Bone marrow (tissue), 2 donors: ENCODE measurements around the gene ARHGEF37.

Experiments
- DNase-seq, 2 donors: peaks; one replicate each; lab custom pipeline; 2025; lab: John Stamatoyannopoulos, UW

ARHGEF37 gene

DNA sequence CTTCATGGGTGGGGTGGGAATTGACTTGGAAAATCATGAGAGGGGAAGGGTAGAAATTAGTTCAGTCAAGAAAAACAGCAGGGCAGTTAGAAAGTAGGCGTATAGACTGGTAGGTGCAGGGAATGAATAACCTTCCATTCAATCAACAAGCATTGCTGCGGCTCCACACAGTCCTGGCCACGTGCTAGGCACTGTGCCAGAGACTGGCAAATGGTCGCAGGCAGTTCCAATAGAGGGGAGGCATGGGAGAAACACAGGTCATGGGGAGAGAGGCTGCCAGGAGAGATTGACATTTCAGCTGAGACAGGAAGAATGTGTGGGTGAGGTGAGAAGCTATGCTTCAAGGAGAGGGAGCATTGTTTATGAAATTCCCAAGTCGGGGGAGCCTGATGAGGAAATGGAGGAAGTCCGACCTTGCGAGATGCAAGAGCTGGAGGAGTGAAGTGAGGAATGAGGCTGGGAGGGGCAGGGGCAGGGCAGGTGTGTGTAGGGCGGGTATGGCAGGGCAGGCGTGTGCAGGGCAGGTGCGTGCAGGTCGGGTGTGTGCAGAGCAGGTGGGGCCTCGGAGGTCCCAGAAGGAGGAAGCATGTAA lies 94.4 kb downstream of the ARHGEF37 start:
- DNase-seq: no peak

DNA sequence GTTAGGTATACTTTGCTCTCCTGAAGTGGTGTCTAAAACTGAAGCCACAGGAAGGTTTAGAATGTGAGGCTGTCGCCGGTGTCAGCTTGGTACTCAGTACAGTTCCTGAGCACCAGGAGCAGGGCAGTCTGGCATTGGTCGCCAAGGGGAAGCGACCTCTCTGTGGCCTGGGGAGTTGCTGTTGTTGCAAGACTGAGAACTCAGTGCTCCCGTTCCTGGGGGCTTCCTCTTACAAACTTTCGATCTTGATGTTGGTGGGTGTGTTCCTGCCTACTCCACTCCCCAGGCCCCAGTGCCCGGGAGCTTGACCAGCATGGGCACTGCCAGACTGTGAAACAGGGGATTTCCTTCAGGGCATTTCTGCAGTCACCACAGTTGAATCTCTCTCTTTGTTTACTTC lies 96.4 kb downstream of the ARHGEF37 start:
- no peak for DNase-seq

DNA sequence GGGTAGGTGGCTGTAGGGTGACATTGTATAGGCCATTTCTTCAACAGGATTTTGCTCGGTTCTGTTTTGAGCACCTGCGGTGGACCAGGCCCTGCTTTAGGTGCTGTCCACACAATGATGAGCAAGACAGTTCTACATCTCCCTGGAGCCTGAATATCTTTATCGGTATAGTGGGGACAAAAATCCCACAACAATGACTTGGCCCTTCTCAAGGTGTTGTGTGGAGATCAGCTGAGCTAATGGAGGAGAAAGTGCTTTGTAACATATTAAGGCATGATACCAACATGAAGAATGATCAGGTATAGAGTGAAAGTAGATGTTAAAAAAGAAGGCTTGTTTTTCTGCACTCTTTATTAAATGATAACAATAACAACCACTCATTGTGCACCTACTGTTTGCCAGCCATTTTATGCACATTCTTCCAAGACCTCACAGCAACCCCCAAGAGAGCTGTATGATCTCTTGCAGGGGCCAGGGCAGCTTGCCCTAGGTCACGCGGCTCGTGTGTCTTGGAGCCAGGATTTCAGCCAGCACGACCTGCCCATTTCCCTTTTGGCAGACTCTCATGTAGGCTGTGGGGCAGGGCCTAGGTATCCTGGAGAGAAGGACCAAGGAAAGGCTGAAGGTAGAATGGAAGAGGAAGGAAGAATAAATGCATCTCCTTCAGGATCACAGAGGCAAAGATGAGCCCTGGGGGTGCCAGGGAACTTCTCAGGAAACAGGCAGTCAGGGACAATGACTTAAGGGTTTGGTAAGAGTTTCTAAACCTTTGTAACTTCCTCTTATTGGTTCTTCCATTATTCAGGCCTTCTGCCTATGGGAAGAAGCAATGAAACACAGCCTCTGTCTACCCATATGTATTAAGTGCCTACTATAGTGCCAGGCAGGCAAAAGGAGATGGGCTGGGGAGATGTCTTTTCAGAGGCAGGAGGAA lies 98.8 kb downstream of the ARHGEF37 start:
- no peak for DNase-seq

DNA sequence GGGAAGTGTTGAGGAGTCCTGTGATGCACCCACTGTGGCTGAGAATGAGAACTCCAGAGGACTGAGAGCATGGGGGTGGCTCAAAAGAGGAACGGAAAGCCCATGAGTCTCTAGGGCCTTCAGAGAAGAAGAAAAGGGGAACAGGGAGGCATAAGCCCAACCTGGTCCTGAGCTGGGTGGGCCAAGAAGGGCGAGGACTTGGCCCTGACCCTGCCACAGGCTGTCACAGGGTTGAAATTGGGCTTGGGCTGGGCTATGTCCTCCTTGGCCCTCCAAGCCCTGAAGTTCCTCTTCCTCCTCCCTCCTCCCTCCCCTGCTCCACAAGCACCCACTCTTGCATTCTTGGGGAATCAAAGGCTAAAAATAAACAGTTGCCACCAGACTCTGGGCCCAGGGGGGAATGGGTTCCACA lies 99.5 kb downstream of the ARHGEF37 start:
- peak; percentile 46 to 64 for DNase-seq

DNA sequence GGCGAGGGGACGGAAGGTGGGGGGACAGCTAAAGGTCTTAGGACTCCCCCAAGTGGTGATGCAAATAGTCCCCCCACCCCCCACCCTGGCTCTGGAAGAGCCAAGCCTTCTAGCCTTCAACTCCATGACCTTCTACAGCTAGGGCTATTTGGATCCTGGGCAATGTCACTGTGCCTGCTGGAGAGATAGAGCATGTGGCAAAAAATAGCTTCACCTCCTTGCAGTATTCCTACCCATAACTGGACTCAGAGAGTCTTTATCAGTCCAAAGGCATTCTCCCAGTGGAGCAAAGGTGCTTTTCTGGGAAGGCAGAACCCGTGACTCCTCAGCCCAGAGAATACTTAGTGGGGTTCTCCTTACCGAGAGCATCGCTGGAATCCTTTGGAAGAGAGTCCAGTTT lies 100.0 kb downstream of the ARHGEF37 start:
- no peak for DNase-seq

DNA sequence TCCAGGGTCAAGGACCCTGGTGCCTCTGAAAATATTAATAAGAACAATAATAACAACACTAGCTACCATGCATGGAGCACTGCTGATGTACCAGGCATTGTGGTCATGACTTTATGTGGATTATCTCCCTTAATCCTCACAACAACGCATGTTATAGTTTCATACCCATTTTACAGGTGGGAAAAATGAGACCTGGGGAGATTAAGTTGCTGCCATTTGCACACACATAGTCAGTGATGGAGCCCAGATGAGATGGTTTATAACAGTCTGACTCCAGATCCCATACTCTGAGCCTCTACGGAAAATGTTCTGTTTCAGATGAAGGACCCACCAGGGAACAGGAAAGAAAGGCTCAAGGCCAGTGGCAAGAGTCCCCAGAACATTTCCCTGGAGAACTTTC lies 100.6 kb downstream of the ARHGEF37 start:
- no peak for DNase-seq

DNA sequence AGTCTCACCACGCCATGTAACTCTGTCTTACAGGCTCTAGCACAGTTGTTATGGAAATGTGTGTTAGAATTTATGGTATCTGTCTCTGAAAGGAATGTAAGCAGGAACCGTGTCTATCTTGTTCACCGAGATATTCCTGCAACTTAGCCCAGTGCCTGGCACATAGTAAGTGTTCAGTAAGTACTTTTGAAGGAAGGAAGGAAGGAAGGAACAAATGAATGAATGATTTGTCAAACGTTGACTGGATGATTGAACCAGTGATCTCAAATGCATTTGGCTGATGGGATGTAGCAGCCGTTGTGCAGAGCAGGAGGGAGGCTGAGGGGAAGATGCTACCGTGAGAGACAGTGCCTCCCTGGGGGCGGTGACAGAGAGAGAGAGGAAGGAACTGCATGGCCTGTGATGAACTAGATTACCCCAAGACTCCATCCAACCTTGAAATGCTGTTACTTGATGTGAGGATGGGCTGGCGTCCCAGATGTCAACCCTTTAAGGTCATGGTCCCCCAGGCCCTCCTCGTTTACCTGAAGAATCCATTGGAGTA lies 101.3 kb downstream of the ARHGEF37 start:
- DNase-seq: no peak

DNA sequence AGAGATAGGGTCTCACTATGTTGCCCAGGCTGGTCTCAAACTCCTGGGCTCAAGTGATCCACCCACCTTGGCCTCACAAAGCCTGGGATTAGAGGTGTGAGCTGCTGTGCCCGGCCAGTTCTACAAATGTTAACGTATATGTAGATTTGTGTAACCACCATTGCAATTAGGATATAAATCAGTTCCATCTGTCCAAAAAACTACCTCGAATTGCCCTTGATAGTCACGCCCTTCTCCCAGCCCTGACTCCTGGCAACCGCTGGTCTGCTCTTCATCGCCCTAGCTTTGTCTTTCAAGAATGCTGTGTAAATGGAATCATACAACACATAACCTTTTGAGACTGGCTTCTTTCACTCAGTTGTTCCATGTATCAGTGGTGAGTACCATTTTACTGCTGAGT lies 102.7 kb downstream of the ARHGEF37 start:
- no peak for DNase-seq

DNA sequence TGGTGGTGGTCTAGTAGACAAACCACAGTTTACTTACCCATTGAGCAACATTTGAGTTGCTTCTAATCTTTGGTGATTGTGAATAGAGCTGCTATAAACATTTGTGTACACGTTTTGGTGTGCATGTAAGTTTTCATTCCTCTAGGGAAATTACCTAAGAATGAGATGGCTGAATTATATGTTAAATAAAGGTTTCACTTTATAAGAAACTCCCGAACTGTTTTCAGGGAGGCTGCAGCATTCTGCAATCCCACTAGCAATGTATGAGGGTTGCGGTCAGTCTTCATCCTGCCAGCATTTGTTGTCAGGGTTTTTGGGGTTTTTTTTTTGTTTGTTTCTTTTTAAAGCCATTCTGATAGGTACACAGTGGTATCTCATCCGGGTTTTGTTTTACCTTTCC lies 103.1 kb downstream of the ARHGEF37 start:
- no peak for DNase-seq
